Stimulated activated CD4-positive, alpha-beta T cell treated with anti-CD3 and anti-CD28 coated beads, Interleukin-1b, Interleukin-23, amount 100 ng/mL, for 24 hours (primary cell): ENCODE data around the gene TUBB.
"Not testable (repeated sequence)": the region's sequence is repeated elsewhere in the genome, so short reads cannot be mapped to it uniquely, and the experiment has no call there.

Experiments used
- DNase-seq, 4 experiments: peaks; one replicate each; pipeline ENCODE4 v3.0.0-alpha.2; 2020; ENCODE audit warnings: low read depth in 4 of 4, low spot score in 1 of 4

The TUBB gene

GRCh38 chr6:30738532-30738931 lies 18.4 kb downstream of the TUBB start:
- no peak for DNase-seq

GRCh38 chr6:30740540-30740870 lies 20.4 kb downstream of the TUBB start:
- no peak for DNase-seq

- DNase-seq = no peak
These were observed 21.1 kb downstream of the TUBB start for GRCh38 chr6:30741063-30741779.

GRCh38 chr6:30741789-30742315 lies 21.7 kb downstream of the TUBB start:
- no peak for DNase-seq

- peak; percentile 70 to 96 (median 86) for DNase-seq
These were observed 22.4 kb downstream of the TUBB start, which contains the start of gene FLOT1 for GRCh38 chr6:30742316-30743098. Gene FLOT1, minus strand, starts transcription at chr6:30742687. Its CDS starts 498 bp downstream, at chr6:30742189.

DNA sequence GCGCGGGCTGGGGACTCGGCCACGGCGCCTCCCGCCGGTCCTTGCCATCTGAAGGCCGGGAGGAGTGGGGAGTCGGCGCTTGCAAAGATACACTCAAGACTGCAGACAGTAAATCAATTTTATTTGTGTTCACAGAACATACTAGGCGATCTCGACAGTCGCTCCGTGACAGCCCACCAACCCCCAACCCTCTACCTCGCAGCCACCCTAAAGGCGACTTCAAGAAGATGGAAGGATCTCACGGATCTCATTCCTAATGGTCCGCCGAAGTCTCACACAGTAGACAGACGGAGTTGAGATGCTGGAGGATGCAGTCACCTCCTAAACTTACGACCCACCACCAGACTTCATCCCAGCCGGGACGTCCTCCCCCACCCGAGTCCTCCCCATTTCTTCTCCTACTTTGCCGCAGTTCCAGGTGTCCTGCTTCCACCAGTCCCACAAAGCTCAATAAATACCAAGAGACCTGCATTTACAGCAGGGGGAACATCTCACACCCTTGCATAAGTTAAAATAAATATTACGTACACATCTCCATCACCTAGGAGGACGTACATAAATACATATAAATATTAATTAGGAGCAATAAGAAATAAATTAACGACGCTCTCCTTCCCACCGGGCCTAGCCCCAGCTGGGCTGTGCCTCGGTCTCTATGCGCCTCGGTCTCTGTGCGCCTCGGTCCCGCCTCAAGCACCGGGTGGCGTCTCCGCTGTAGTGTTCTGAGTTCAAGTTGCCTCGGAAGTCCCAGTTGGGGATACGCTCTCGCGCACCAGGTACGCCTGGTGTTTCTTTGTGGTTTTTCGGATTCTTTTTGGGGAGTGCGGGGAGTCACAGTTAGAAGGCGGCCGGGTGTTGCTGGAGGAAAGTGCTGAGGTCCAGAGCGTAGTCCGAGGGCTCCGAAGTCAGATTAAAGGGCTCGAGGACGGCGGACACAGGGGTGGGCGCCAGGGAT lies 23.2 kb downstream of the TUBB start:
- no peak for DNase-seq

GRCh38 chr6:30744054-30744805 lies 24.1 kb downstream of the TUBB start, which contains the start of gene IER3:
Gene IER3, minus strand, starts transcription at chr6:30744547. Its CDS starts 29 bp downstream, at chr6:30744518.
- peak; percentile 70 to 84 (median 80) for DNase-seq

- DNase-seq = no peak
These were observed 27.1 kb downstream of the TUBB start for GRCh38 chr6:30747300-30747687.

GRCh38 chr6:30747902-30748769 lies 28.0 kb downstream of the TUBB start:
- DNase-seq = no peak

- DNase-seq = no peak
These were observed 28.8 kb downstream of the TUBB start for GRCh38 chr6:30748851-30749540.

DNA sequence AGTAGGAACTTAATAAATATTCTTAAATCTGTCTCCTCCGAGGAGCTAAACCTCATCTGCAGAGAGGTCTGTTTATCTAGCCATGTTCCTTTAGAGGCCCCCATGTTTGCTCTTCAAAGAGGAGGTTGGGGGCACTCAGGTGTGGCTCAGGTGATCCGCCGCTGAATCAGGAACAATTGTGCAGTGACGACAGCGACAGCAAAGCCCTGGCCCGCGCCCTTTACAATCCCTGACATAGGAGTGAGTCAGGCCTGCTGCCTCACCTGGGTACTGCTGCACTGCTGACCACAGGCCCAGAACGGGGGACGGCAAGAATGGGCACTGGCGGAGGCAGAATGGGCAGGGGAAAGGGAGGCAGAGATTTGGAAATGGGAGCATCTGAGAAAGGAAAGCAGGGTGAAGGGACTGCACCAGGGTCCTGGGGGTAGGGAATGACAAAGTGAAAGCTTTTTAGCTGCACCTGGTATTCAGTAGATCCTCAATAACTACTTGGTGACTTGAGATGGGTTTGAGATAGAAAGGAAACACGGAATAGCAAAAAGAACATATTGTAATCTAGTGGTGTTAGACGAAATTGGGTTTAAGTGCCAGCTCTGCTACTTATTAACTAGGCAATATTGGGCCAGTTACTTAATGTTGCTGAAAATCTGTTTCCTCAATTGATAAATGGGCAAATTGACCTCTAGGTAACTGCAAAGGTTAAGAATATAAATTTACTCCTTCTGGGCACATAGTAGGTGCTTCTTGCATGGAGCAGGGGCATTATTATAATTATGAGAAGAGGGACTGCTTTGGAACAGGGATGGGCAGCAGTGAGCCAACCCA lies 29.6 kb downstream of the TUBB start:
- no peak for DNase-seq

DNA sequence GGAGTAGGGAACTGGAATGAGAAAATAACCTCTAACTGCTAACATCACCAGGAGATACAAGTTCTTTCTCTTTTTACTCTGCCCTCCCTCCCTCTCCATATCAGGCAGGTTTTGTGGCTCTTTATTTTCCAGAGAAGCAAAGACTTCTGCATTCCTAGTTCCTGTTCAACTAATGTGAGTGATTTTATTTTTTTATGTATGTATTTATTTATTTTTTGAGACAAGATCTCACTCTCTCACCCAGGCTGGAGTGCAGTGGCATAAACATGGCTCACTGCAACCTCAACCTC lies 30.2 kb downstream of the TUBB start:
- DNase-seq = no peak

DNA sequence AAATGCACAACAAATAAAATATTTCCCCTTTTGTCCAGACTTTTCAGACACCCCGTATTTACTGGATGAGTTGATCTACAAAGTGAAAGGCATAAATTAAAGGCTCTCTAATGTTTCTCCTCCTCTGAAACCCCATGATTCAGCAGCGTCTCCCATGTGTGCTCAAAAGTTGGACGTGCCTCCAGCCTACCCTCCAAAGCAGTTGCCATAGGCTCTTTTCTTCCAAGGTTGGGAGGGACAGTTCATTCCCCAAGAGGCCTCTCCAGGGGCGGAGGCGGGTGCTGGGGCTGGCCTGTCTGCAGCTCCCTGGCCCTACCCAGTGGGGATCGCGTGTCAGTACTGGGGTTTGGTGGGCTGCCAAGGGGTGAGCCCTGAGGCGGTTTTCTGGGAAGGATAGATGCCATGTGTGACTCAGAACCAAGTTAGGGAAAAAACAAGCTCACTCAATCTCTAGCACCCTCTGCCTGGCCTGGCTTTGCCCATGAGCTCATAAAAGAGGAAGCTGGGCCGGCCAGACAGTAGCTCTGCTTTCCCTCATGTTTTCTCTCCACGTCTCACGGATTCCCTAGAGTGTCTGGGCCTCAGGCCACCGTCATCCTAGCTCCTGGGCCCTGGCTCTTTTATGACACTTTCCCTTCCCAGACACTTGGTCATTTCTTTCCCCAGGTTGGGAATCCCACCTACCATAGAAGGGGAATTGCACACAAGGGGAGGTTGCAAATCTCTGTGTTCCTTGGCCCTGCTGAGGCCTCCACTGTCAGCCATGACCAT lies 32.2 kb downstream of the TUBB start:
- DNase-seq = no peak

GRCh38 chr6:30754631-30755030 lies 34.5 kb downstream of the TUBB start:
- no peak for DNase-seq

DNA sequence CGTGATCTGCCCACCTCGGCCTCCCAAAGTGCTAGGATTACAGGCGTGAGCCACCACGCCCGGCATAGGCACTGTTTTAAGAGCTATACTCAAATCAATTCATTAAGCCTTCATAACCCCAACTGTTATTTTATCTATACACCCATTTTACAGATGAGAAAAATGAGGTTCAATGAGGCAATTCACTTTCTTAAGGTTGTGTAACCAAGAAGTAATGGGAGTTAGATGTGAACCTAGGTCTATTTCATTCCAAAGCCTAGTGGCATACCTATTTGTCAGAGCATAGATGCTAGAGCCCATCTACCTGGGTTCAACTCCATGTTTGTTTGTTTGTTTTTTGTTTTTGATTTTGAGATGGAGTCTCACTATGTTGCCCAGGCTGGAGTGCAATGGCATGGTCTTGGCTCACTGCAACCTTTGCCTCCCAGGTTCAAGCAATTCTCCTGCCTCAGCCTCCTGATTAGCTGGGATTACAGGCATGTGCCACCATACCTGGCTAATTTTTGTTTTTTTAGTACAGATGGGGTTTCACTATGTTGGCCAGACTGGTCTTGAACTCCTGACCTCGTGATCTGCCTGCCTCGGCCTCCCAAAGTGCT lies 36.4 kb downstream of the TUBB start:
- DNase-seq = not testable (repeated sequence)

DNA sequence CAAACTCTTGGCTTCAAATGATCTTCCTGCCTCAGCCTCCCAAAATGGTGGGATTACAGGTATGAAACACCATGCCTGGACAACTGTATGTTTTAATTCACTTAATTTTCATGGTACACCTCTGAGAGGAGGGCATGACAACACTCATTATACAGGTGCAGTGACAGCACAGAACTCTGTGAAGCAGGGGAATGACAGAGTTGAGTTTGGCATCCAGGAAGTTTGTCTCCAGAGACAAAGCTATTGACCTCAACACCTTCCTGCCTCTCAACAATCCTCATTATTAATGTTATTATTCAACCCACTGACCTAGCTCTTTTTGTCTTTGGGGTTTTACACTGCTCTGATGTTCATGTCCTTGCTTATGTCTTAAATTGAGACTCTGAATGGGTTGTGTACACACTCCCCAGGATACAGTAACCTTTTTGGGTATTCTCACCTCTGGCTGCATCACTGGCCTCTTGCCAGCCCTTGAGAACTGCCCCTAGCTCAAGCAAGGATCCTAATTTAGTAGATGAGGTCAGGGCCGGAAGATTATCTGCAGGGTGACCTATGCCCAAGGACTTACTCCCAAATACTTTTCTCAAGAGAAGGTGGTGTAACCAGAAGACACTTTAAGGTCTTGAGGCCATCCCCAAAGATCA lies 37.2 kb downstream of the TUBB start:
- no peak for DNase-seq
